Ascending aorta (tissue), 2 donors: Measurements from ENCODE around the gene P3H2. TPM values are rescaled to one million over a fixed set of nuclear protein-coding genes. Genes with fewer than 3 reads are reported as not detected.

Source experiments
- DNase-seq, 2 donors: peaks; one replicate each; pipeline ENCODE4 v3.0.0-alpha.2; 2019; ENCODE audit warnings: low spot score in 2 of 2
- H3K27ac ChIP-seq, 2 donors: fragments of 200-600 bp; sonication (generic); one replicate each; pipeline ENCODE4 v1.5.1; 2016 to 2017; ENCODE audit warnings: mild to moderate bottlenecking in 1 of 2
- H3K27me3 ChIP-seq: fragments of 200-600 bp; sonication (generic); one replicate; pipeline ENCODE4 v1.5.1; 2017
- H3K36me3 ChIP-seq, 2 donors: fragments of 200-600 bp; sonication (generic); one replicate each; pipeline ENCODE4 v1.5.1; 2016
- H3K4me1 ChIP-seq, 2 donors: fragments of 200-600 bp; sonication (generic); one replicate each; pipeline ENCODE4 v1.5.1; 2016 to 2017; ENCODE audit warnings: mild to moderate bottlenecking in 1 of 2
- H3K4me3 ChIP-seq, 2 donors: fragments of 200-600 bp; sonication (generic); one replicate each; pipeline ENCODE4 v1.5.1; 2016 to 2017; ENCODE audit warnings: mild to moderate bottlenecking in 1 of 2
- H3K9me3 ChIP-seq, 2 donors: fragments of 200-600 bp; sonication (generic); one replicate each; pipeline ENCODE4 v1.5.1; 2016
- CTCF ChIP-seq, 3 experiments: fragments of 200-600 bp in 2 of 3; fragments of 450-650 bp in 1 of 3; sonication (generic) in 2 of 3; IDR thresholded peaks; one replicate each; pipeline ENCODE4 v1.5.1; 2016 to 2019; ENCODE audit warnings: antibody characterized with exemption in 3 of 3, mild to moderate bottlenecking in 1 of 3, moderate library complexity in 1 of 3
- intact Hi-C: fragments of 100-400 bp; cut with DNase I; formaldehyde crosslinking; loops from one replicate; pipeline ENCODE4 v1.15.1; 2023
- total RNA-seq: library from RNA; depleted of rRNA; stranded (reverse); fragments of >200 nt; gene quantifications from one replicate; pipeline ENCODE4 v1.1.0, GENCODE V29; 2016

The P3H2 gene
- total RNA-seq, 1 donor from 2014 or later, result 15.6 TPM

GRCh38 chr3:190116551-190117067 lies 4.1 kb downstream of the P3H2 start:
- no peaks in the 10 kb centered on the region for H3K9me3 ChIP-seq
- no peak for DNase-seq
- intact Hi-C loops, result no loop called here
- no peak for TF ChIP-seq CTCF (IDR thresholded peaks at IDR 0.05)
- no peak overlapping the region for H3K4me3 ChIP-seq
- no peak overlapping the region for H3K27ac ChIP-seq
- no peaks in the 10 kb centered on the region for H3K27me3 ChIP-seq
- H3K36me3 ChIP-seq, result no peaks in the 10 kb centered on the region
- H3K4me1 ChIP-seq, result peaks cover 4 to 11% of the 10 kb centered on the region in 2 donors

GRCh38 chr3:190110826-190111225 lies 9.9 kb downstream of the P3H2 start:
- Histone ChIP-seq H3K4me1 (peaks cover 0 to 6% of the 10 kb centered on the region in 2 donors), H3K36me3 (no peaks in the 10 kb centered on the region), H3K27me3 (no peaks in the 10 kb centered on the region), H3K9me3 (no peaks in the 10 kb centered on the region), H3K4me3 (no peak overlapping the region), H3K27ac (no peak overlapping the region)
- no peak for TF ChIP-seq CTCF (IDR thresholded peaks at IDR 0.05)
- intact Hi-C loops, result no loop called here
- DNase-seq, result no peak

- H3K9me3 ChIP-seq, result no peaks in the 10 kb centered on the region
- no peak overlapping the region for H3K4me3 ChIP-seq
- H3K27ac ChIP-seq, result no peak overlapping the region
- intact Hi-C loops, result no loop called here
- TF ChIP-seq CTCF (IDR thresholded peaks at IDR 0.05), result no peak
- DNase-seq, result no peak
- no peaks in the 10 kb centered on the region for H3K27me3 ChIP-seq
- peaks cover 0 to 6% of the 10 kb centered on the region in 2 donors for H3K4me1 ChIP-seq
- no peaks in the 10 kb centered on the region for H3K36me3 ChIP-seq
These were observed 11.3 kb downstream of the P3H2 start for GRCh38 chr3:190109441-190109840.

- Histone ChIP-seq H3K27me3 (no peaks in the 10 kb centered on the region), H3K27ac (no peak overlapping the region), H3K36me3 (no peaks in the 10 kb centered on the region), H3K4me1 (peaks cover 0 to 6% of the 10 kb centered on the region in 2 donors), H3K4me3 (no peak overlapping the region), H3K9me3 (no peaks in the 10 kb centered on the region)
- DNase-seq, result no peak
- TF ChIP-seq CTCF (IDR thresholded peaks at IDR 0.05), result no peak
- intact Hi-C loops, result no loop called here
These were observed 11.9 kb downstream of the P3H2 start for GRCh38 chr3:190108804-190109203.

GRCh38 chr3:190105876-190106275 lies 14.8 kb downstream of the P3H2 start:
- no peaks in the 10 kb centered on the region for H3K36me3 ChIP-seq
- peaks cover 0 to 6% of the 10 kb centered on the region in 2 donors for H3K4me1 ChIP-seq
- no peak for TF ChIP-seq CTCF (IDR thresholded peaks at IDR 0.05)
- H3K9me3 ChIP-seq, result no peaks in the 10 kb centered on the region
- intact Hi-C loops, result no loop called here
- no peak for DNase-seq
- H3K27me3 ChIP-seq, result no peaks in the 10 kb centered on the region
- no peak overlapping the region for H3K27ac ChIP-seq
- no peak overlapping the region for H3K4me3 ChIP-seq
